Lung (tissue), 12 donors: ENCODE measurements around the gene MPZL2. TPM values are rescaled to one million over a fixed set of nuclear protein-coding genes. Genes with fewer than 3 reads are reported as not detected.

Source experiments
- ATAC-seq: fragments of 200-7000 bp; cut with Tn5 transposase; one replicate; pipeline ENCODE4 v1.9.1; 2020; ENCODE audit warnings: moderate number of reproducible peaks; ENCODE audit not compliant: insufficient read depth, low FRiP score
- DNase-seq, 3 donors: peaks; one replicate each; pipeline ENCODE4 v3.0.0-alpha.2; 2013 to 2017
- H3K27ac ChIP-seq, 2 donors: one replicate each; pipeline ENCODE4 v1.5.1; 2013; ENCODE audit warnings: mild to moderate bottlenecking in 2 of 2, moderate library complexity in 2 of 2, control low read depth in 1 of 2, inconsistent platforms in 1 of 2, low read depth in 1 of 2, low read length in 1 of 2
- H3K27me3 ChIP-seq, 3 donors: one replicate each; pipeline ENCODE4 v1.5.1; 2013; ENCODE audit warnings: low read length in 2 of 3; ENCODE audit not compliant: control insufficient read depth in 3 of 3, insufficient read depth in 3 of 3
- H3K36me3 ChIP-seq, 4 donors: one replicate each; pipeline ENCODE4 v1.5.1; 2013; ENCODE audit warnings: low read length in 4 of 4, mild to moderate bottlenecking in 1 of 4, moderate library complexity in 1 of 4; ENCODE audit not compliant: control insufficient read depth in 4 of 4, insufficient read depth in 4 of 4
- H3K4me1 ChIP-seq, 5 donors: one replicate each; pipeline ENCODE4 v1.5.1; 2013; ENCODE audit warnings: low read length in 5 of 5, mild to moderate bottlenecking in 2 of 5, moderate library complexity in 1 of 5; ENCODE audit not compliant: control insufficient read depth in 5 of 5, insufficient read depth in 5 of 5
- H3K4me3 ChIP-seq: one replicate; pipeline ENCODE4 v1.5.1; 2013; ENCODE audit warnings: mild to moderate bottlenecking, control low read depth, moderate library complexity
- H3K9ac ChIP-seq, 2 donors: one replicate each; pipeline ENCODE4 v1.5.1; 2013; ENCODE audit warnings: low read length in 2 of 2, control low read depth in 1 of 2; ENCODE audit not compliant: insufficient read depth in 1 of 2
- H3K9me3 ChIP-seq, 4 donors: one replicate each; pipeline ENCODE4 v1.5.1; 2013; ENCODE audit warnings: low read length in 3 of 4, mild to moderate bottlenecking in 1 of 4, moderate library complexity in 1 of 4; ENCODE audit not compliant: control insufficient read depth in 4 of 4, insufficient read depth in 3 of 4
- CTCF ChIP-seq: IDR thresholded peaks from 2 replicates; pipeline ENCODE4 v1.5.1; 2012; ENCODE audit warnings: mild to moderate bottlenecking; ENCODE audit errors: control extremely low read depth, extremely low read depth
- WGBS, 2 donors: extraction: QIAGEN DNeasy Blood & Tissue Kit; methylation state at CpG; one replicate each; pipeline ENCODE4 v1.1.7; 2013; 5-methylcytosine and 5-hydroxymethylcytosine counted together
- polyA plus RNA-seq, 2 donors: library from polyadenylated mRNA; stranded (reverse); fragments of 200-250 nt; gene quantifications; one replicate each; pipeline ENCODE4 v1.2.1, GENCODE V29; 2013
- total RNA-seq, 2 donors: library from RNA; depleted of rRNA in 1 of 2; stranded (reverse); fragments of >200 nt in 1 of 2; gene quantifications; one replicate each; pipeline ENCODE4 v1.2.1, GENCODE V29; 2014 to 2021
- donor health status: control.
- donor health status: control.
- donor health status: Bipolar disorder and iron deficiency.
- donor health status: healthy.
- donor health status: DM: yes; HTN: yes; CAD: no.

MPZL2 gene
- total and polyA plus RNA-seq, 4 donors: 87.2 to 143 (median 118) TPM

DNA sequence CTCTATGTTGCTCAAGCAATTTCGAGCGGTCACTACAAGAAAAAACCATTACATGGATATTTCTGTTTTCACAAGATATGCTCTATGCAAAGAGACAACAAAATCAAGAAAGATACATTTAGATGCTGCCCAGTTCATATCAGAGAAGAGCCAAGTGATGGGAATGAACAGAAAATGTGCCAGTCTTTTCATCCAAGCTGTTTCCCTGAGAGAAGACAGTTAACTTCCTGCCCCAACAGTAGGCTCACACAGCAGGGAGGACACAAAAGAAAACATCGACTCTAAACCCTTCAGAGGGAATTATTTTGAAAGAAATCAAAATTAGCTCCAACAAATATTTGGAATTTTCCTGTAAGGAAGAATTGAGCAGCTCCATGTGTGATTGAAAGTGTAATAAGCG, 50.9 kb downstream of the MPZL2 start:
- 62 to 79% methylated on average over 4 of the region's 4 CpGs for WGBS, 2 donors
- H3K9ac ChIP-seq: no peak overlapping the region
- ATAC-seq (no peak), DNase-seq (no peak)
- H3K27ac ChIP-seq: peak overlapping the region in 1 of 2 donors; percentile 60
- peaks cover 0 to 21% (median 2%) of the 10 kb centered on the region in 3 donors for H3K27me3 ChIP-seq
- no peak for TF ChIP-seq CTCF
- H3K9me3 ChIP-seq: no peaks in the 10 kb centered on the region
- H3K36me3 ChIP-seq: no peaks in the 10 kb centered on the region
- no peak overlapping the region for H3K4me3 ChIP-seq
- H3K4me1 ChIP-seq: peaks cover 0 to 5% (median 2%) of the 10 kb centered on the region in 5 donors

DNA sequence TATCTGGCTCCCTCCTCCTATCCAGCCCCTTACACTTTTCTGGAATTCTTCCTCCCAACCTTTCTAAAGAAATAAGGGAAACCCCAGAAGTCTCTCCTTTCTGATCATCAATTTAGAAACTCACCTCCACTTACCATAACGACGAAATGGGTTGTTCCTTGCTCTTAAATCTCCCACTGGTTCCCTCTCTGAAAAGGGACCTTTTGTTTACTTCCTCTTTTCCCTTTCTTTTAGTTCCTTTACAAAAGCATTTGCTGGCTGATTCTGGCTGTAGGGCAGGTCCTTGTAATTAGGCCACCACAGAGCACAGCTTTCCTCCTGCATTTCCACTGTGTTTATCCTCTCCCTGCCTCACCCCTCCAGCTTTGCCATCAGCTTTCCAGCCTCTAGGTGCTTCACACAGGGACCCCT, 51.3 kb downstream of the MPZL2 start:
- 15 to 44% methylated on average over 2 of the region's 2 CpGs for WGBS, 2 donors
- Histone ChIP-seq H3K27ac (peak overlapping the region in 1 of 2 donors; percentile 52), H3K4me1 (peaks cover 0 to 5% (median 2%) of the 10 kb centered on the region in 5 donors), H3K27me3 (peaks cover 0 to 21% (median 2%) of the 10 kb centered on the region in 3 donors), H3K36me3 (no peaks in the 10 kb centered on the region), H3K9ac (no peak overlapping the region), H3K4me3 (no peak overlapping the region), H3K9me3 (no peaks in the 10 kb centered on the region)
- ATAC-seq (no peak), DNase-seq (no peak)
- TF ChIP-seq CTCF: no peak

DNA sequence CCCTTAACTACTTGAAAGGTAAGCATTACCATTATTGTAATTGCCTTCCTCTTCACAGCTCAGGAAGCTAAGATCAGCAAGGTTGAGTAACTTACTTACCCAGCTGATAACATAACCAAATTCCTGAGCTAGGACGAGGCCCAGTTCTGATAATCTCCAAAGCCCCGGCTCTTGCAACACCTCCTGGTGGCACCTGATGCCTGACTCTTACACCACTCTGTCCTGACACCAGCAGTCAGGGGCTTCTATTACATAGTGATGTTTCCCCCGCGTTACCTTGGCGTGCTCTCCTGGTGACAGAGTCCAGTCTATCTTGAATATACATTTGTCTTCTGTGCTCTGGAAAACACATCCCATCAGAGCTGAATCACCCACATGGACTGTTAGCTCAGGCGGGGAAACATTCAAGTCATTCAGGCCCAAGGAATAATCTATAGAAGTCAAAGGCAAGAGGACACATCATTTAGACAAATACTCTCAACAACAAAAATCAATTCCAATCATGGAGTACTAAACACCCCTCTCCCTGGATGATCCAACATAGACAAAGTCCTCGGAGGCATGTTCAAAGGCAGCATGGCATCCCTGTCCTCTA, 51.9 kb downstream of the MPZL2 start:
- Histone ChIP-seq H3K9me3 (no peaks in the 10 kb centered on the region), H3K9ac (no peak overlapping the region), H3K4me3 (no peak overlapping the region), H3K27me3 (peaks cover 0 to 21% (median 2%) of the 10 kb centered on the region in 3 donors), H3K36me3 (no peaks in the 10 kb centered on the region), H3K27ac (peak overlapping the region; percentile 37 to 41), H3K4me1 (peaks cover 0 to 5% (median 2%) of the 10 kb centered on the region in 5 donors)
- 58 to 65% methylated on average over 7 of the region's 7 CpGs for WGBS, 2 donors
- no peak for TF ChIP-seq CTCF
- ATAC-seq (peak; percentile 54), DNase-seq (no peak)

- no peak overlapping the region for H3K4me3 ChIP-seq
- no peak overlapping the region for H3K9ac ChIP-seq
- peaks cover 0 to 5% (median 0%) of the 10 kb centered on the region in 5 donors for H3K4me1 ChIP-seq
- ATAC-seq (no peak), DNase-seq (no peak)
- H3K27ac ChIP-seq: peak overlapping the region in 1 of 2 donors; percentile 61
- H3K9me3 ChIP-seq: no peaks in the 10 kb centered on the region
- H3K36me3 ChIP-seq: no peaks in the 10 kb centered on the region
- WGBS, 2 donors: 57 to 74% methylated on average over 6 of the region's 6 CpGs
- H3K27me3 ChIP-seq: peaks cover 0 to 19% (median 2%) of the 10 kb centered on the region in 3 donors
- no peak for TF ChIP-seq CTCF
Measured at GRCh38 chr11:118211006-118211405, 53.1 kb downstream of the MPZL2 start.
